Lower leg skin (tissue), 4 donors: ENCODE results near the gene TANC1. TPM values are rescaled to one million over a fixed set of nuclear protein-coding genes. Genes with fewer than 3 reads are reported as not detected.
"Not testable (repeated sequence)": the region's sequence is repeated elsewhere in the genome, so short reads cannot be mapped to it uniquely, and the experiment has no call there.

Experiments
- DNase-seq, 2 donors: peaks; one replicate each; pipeline ENCODE4 v3.0.0-alpha.2; 2019; ENCODE audit warnings: low spot score in 2 of 2
- H3K4me3 ChIP-seq: fragments of 200-600 bp; sonication (generic); 2 replicates; pipeline ENCODE4 v1.5.1; 2017; ENCODE audit warnings: mild to moderate bottlenecking, low read depth; ENCODE audit not compliant: poor library complexity, severe bottlenecking
- POLR2A ChIP-seq, 2 donors: fragments of 450-650 bp; IDR thresholded peaks; one replicate each; pipeline ENCODE4 v1.6.1; 2016 to 2017; ENCODE audit warnings: antibody characterized with exemption in 2 of 2, mild to moderate bottlenecking in 1 of 2, moderate library complexity in 1 of 2
- WGBS, 2 donors: methylation state at CpG; one replicate each; pipeline ENCODE4 v1.1.5; 2018; 5-methylcytosine and 5-hydroxymethylcytosine counted together
- intact Hi-C: fragments of 100-400 bp; cut with DNase I; formaldehyde crosslinking; loops from one replicate; pipeline ENCODE4 v1.15.0; 2023; ENCODE audit warnings: low total_unique reads
- total RNA-seq, 4 donors: library from RNA; depleted of rRNA; stranded (reverse); fragments of >200 nt; gene quantifications; one replicate each; pipeline ENCODE4 v1.1.0, GENCODE V29; 2016
- TF ChIP-seq, protein P1 (sequence below), 3 donors: fragments of 450-650 bp; IDR thresholded peaks; one replicate each; pipeline ENCODE4 v1.5.1; 2016; ENCODE audit warnings: antibody characterized with exemption in 3 of 3, mild to moderate bottlenecking in 3 of 3, moderate library complexity in 2 of 3

TANC1 gene
- total RNA-seq, 4 donors from 2014 or later: 65.8 to 111 (median 93.6) TPM

- intact Hi-C loops: no loop called here
- no peak for TF ChIP-seq POLR2A (IDR thresholded peaks at IDR 0.05)
- TF ChIP-seq, protein P1, sequence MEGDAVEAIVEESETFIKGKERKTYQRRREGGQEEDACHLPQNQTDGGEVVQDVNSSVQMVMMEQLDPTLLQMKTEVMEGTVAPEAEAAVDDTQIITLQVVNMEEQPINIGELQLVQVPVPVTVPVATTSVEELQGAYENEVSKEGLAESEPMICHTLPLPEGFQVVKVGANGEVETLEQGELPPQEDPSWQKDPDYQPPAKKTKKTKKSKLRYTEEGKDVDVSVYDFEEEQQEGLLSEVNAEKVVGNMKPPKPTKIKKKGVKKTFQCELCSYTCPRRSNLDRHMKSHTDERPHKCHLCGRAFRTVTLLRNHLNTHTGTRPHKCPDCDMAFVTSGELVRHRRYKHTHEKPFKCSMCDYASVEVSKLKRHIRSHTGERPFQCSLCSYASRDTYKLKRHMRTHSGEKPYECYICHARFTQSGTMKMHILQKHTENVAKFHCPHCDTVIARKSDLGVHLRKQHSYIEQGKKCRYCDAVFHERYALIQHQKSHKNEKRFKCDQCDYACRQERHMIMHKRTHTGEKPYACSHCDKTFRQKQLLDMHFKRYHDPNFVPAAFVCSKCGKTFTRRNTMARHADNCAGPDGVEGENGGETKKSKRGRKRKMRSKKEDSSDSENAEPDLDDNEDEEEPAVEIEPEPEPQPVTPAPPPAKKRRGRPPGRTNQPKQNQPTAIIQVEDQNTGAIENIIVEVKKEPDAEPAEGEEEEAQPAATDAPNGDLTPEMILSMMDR (IDR thresholded peaks at IDR 0.05): no peak
- 12 to 15% methylated on average over 4 of the region's 4 CpGs for WGBS, 2 donors
- H3K4me3 ChIP-seq: no peak overlapping the region
- no peak for DNase-seq
Measured at GRCh38 chr2:159091976-159092375, 123.5 kb downstream of the TANC1 start.

GRCh38 chr2:159093497-159093896 is 125.1 kb downstream of the TANC1 start:
- no peak for DNase-seq
- TF ChIP-seq, protein P1 (IDR thresholded peaks at IDR 0.05): no peak
- no peak for TF ChIP-seq POLR2A (IDR thresholded peaks at IDR 0.05)
- WGBS, 2 donors: 6 to 11% methylated on average over 2 of the region's 2 CpGs
- H3K4me3 ChIP-seq: no peak overlapping the region
- intact Hi-C loops: no loop called here

- H3K4me3 ChIP-seq: no peak overlapping the region
- intact Hi-C loops: no loop called here
- DNase-seq: peak; percentile 58 to 94
- WGBS, 2 donors: 36 to 40% methylated on average over 10 of the region's 10 CpGs
- TF ChIP-seq, protein P1 (IDR thresholded peaks at IDR 0.05): no peak
- no peak for TF ChIP-seq POLR2A (IDR thresholded peaks at IDR 0.05)
Measured at GRCh38 chr2:159094173-159094737, 125.8 kb downstream of the TANC1 start.

- TF ChIP-seq, protein P1 (IDR thresholded peaks at IDR 0.05): no peak
- no peak for TF ChIP-seq POLR2A (IDR thresholded peaks at IDR 0.05)
- H3K4me3 ChIP-seq: no peak overlapping the region
- DNase-seq: no peak
- intact Hi-C loops: no loop called here
- 48 to 61% methylated on average over 1 of the region's 1 CpG for WGBS, 2 donors
Measured at GRCh38 chr2:159095813-159096212, 127.4 kb downstream of the TANC1 start.

DNA sequence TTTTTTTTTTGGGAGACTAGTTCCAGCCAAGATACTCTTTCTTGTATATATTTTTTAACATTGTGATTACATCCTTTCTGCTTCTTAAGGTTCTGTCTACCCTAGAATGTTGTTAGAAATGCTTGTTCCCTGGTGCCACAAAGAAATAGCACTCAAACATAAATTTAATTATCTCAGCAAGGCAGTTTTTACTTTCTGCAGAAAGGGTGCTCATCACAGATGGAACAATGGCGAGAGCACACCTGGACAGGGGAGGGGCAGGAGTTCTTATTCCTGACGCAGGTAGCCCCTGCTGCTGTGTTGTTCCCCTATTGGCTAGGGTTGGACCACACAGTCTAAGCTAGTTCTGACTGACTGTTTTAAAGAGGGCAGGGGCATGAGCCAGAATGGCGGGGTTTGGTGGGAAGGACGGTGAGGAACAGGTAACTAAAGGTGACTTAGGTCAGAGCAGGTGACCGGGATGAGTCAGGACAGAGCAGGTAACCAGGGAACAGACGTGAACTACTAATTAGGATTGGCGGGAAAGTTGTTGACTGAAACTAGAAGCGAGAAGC is 127.9 kb downstream of the TANC1 start:
- H3K4me3 ChIP-seq, DNase-seq, intact Hi-C loops: not testable (repeated sequence)
- 83 to 90% methylated on average over 8 of the region's 8 CpGs for WGBS, 2 donors

DNA sequence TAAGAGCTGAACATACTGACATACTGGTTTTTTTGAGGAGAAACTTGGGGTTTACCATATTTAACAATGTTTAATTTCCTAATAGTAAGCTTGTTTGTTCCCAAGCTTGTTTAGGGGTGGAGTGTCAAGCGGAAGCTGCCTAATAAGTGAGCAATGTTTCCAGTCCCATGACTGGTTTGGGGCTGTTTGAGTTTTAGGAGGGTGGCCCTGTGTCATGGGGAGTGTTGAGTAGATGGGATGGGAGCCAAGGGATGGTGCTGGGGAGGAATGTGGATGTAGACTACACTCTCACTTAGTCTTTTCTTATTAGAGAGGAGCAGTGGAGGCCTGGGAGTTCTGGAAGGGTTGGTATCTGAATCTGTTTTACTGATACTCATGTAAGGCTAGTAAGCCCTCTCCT is 128.5 kb downstream of the TANC1 start:
- TF ChIP-seq, protein P1 (IDR thresholded peaks at IDR 0.05): no peak
- TF ChIP-seq POLR2A (IDR thresholded peaks at IDR 0.05): no peak
- 71 to 78% methylated on average over 1 of the region's 1 CpG for WGBS, 2 donors
- no peak overlapping the region for H3K4me3 ChIP-seq
- DNase-seq: no peak
- intact Hi-C loops: no loop called here
